Skeletal muscle cell (primary cell): ENCODE data around the gene C10orf62.
"Not testable (repeated sequence)": the region's sequence is repeated elsewhere in the genome, so short reads cannot be mapped to it uniquely, and the experiment has no call there.

Experiments used
- DNase-seq: peaks from one replicate; pipeline ENCODE4 v3.0.0-alpha.2; 2010; ENCODE audit warnings: low read depth
- H3K4me3 ChIP-seq: 2 replicates; pipeline ENCODE4 v1.5.1; 2011; ENCODE audit warnings: low read depth, mild to moderate bottlenecking, control low read depth, low read length, moderate library complexity

C10orf62 gene, protein sequence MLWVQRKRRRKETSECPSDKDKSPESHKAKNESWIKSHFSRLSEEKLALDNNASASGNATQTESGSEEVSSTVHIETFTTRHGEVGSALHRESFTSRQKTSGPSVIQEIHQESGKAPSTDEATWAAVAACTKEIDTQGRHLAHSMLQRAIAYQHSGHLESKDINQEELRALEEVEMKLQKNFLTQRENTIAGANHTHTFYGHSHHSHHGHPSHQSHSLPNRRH

DNA sequence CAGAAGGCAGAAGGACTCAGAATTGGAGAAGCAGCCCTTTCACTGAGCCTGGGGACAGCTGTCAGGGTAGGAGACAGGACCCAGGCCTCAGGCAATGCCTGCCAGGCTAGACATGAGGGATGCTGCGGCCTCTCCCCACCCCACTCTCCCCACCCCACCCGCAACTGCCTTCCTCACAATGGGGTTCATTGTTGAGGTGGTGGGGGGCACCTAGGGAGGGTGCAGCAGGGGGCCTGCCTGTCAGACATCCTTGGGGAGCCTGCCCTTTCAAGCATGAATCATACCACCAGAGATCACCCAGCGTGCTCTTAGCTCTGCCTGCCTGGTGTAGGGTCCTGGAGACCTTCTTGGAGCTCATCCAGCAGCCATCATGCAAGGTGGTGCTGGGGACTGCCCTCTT is at the start of gene C10orf62:
TSS of gene C10orf62 (plus strand) at position 243 of the 400 bp plus-strand sequence. CDS start 177 bp downstream, outside the sequence.
- DNase-seq = no peak
- no peak within 1 kb of the TSS for H3K4me3 ChIP-seq

DNA sequence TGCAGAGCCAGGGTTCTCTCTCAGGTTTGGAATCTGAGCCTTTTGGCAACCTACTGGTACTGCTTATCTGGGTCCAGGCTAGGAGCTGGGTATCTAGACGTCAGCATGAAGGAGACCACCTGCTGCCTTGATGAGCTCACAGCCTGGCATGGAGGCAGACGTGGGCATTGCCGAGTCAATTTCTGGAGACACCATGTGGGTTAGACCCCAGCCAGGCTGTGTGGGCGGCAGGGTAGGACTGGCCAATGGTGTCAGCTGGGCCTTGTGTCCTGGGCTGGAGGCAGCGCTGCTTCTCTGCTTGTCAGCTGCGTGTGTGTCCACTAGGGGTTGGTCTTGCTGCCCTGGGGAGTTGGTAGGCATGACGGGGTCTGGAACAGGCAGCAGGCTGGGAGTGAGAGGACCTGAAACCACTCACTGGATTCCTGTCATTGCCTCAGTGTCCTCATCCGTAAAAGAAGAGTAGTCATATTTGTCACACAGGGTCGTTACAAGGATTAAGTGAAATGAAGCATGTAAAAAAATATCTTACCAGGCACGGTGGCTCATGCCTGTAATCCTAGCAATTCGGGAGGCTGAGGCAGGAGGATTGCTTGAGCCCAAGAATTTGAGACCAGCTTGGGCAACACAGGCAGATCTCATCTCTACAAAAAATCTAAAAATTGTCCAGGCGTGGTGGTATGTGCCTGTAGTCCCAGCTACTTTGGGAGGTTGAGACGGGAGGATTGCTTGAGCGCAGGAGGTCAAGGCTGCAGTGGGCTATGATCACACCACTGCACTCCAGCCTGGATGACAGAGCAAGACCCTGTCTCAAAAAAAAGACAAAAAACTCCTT is 48.6 kb upstream of the C10orf62 start:
- no peak overlapping the region for H3K4me3 ChIP-seq
- DNase-seq = no peak

DNA sequence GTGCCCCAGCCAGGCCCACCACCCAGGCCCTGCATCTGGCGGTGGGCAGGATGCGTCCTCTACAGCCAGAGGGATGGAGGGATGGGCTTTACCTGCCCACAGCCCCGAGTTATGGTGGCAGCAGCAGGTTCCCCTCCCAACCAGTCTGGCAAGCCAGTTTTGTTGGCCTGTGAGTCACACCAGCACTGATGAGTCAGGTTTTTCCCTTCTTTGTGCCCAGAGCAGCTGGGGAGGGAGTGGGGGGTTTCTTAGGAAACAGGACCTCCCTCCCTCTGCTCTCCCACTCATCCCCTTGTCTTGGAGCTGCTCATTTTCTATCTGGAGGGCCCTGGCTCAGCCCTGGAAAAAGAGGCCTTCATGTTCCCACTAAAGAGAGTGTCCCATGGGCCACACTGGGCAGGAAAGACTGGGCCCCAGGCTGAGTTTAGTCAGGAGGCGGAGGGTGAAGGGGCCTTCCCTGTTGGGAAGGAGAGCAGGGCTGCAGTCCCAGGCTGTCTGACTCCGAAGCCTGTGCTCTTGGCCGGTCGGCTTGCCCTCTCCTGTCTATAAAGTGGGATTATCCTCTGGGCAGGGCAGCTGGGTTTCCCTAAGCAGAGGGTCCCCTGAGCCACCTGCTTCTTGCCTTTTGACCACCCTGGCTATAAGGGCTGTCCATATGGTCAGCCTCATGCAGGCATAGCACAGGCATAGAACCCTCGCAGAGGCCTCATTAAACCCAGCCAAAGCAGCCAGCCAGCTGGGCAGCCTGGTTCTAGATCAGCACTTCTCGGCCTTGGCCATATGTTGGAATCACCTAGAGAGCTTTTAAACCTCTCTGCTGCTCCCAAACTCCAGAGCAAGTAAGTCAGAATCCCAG is 47.1 kb upstream of the C10orf62 start:
- no peak overlapping the region for H3K4me3 ChIP-seq
- peak; percentile 95 for DNase-seq

DNA sequence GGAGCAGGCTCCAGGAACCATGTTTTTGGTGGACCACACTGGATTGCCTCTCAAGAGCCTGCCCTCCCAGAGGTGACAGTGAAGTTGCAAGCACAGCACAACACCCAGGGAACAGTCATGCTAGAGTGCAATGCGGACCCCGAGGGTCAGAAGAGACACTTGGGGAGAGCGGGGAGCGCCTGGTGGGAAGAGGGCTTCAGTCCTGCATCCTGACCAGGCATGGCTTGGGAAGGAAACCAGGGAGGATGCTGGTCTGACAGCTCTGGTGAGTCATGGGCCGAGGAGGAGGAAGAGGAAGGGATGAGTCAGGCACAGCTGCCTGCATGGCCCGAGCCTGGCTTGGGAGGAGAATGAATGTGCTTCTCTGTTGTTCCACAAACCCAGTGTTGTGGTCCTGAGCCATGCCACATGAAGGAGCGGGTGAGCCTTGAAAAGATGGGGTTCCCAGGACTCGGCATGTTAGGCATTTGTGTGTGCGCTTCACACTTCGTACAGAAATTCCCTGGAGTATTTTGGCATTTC is 46.4 kb upstream of the C10orf62 start:
- H3K4me3 ChIP-seq = no peak overlapping the region

DNA sequence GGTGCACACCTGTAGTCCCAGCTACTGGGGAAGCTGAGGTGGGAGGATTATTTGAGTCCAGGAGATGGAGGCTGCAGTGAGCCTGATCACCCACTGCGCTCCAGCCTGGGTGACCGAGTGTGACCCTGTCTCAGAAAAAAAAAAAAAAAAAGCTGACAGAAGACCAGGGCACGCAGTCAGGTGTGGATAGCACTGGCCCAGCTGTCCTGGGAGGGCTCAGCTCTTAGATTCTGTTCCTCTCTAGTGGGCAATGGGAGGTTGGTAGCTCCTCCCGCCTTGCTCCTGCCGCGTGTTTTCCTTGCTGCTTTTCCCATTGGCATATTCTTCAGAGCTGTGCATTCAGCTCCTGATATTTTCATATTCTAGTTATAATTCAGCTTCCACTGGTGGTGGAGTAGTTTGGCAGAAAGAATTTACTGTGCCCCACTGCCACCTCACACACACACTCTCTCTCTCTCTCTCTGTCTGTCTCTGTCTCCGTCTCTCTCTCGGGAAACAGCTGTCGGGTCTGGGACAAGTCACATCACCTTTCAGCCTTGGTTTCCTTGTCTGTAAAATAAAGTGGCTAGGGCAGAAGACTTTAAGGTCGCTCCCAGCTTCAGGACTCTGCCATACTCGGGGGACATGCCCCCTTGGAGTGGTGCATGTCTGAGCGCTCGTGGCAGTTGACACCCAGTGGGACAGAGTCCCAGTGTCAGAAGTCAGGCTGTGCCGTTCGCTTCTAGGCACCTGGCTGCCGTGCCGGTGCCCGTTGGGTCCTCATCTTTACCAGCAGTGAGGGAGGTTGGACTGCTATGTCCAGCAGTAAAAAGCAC is 42.9 kb upstream of the C10orf62 start:
- no peak overlapping the region for H3K4me3 ChIP-seq
- DNase-seq = no peak

More for the DNA sequence above, 46.4 kb upstream of the C10orf62 start:
- peak; percentile 96 for DNase-seq

DNA sequence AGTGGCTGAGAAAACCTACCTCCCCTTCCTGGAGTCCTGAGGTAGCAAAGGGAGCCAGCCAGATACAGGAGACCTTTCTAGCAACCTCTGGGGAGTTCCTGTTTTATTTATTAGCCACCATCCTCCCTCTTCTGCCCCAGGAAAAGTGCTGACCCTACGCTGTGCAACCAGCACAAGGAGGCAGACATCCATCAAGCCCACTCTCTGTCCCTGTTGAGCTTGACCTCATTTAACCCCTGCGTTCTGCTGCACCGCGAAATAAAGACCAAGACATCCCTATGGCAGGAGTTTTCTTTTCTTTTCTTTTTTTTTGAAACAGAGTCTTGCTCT is 42.3 kb upstream of the C10orf62 start:
- DNase-seq = no peak
- no peak overlapping the region for H3K4me3 ChIP-seq

DNA sequence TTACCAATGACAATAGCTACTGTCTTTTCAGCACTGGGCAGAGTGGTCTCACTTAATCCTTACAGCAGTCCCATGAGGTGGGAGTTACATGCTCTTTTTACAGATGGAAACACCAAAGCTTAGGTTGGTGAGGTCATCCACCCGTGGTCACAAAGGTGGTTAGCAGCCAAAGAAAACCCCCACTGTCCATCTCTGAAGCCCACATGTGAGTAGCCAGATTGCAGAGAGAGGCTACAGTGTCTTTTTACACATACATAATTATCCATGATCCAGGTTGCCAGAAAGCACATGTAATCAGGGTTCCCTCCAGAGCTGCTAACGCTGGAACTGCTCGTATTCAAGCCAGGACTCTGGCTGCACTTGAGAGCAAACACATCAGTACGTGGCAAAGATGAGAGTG is 41.6 kb upstream of the C10orf62 start:
- no peak overlapping the region for H3K4me3 ChIP-seq
- DNase-seq = no peak

DNA sequence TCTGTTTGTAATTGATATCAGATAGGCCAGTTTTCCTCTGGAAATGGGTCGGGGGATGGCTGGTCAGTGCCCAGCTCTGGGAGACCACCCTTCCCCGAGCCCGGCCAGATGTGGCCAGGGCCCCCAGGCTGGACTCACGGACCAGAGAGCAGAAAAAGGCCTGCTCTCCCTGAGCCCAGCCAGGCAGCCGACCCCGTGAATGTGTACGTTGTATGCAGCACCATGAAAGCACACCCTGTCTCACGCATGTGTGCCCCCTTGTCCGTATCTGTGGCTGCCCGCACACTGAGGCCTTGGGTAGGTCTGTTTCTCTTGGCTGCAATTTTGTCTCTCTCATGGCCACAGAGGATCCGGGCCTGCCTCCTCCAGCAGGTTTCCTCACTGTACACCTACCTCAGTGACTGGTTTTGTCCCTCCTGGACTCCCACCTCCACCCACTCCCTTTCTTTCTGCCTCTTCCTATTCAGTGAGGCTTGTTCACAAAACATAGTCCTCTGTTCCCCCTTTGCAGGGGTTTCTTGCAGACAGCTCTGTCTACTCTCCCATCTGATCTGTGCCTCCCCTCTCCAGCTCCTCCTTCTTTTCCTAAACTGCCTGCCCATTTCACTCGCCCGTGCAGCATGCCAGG is 40.6 kb upstream of the C10orf62 start:
- no peak overlapping the region for H3K4me3 ChIP-seq
- no peak for DNase-seq

DNA sequence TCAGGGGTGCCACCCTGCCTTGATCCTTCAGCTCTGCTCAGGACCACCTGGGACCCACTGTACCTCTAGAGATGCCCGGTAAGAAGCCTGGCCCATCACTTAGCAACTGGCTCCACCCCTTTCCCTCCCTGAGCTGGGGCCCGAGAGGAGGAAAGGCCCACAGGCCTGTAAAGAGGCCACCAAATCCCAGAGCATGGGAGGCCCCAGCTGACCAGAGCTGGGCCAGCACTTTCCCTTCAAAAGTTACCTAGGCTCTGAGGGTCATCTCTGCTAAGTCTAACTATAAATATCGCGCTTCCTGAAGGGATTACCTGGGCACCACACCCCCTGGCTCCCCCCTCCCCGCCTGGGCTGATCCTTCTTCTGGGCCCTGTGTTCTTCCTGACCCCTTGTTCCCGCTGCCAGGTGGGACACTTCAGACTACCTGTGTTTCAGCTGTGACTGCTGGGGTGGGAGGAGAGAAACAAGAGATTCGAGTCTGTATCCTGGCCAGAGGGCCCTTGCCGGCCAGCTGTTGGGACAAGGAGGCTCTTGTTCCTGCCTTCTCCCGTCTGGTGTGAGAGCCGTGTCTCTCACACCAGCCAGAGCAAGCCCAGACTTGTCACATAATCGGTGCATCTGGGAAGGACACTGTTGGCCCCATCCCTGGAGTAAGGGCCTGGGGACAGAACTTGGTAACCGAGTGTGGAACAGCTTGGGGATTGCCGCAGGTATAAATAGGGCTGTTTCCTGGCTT is 39.8 kb upstream of the C10orf62 start:
- no peak overlapping the region for H3K4me3 ChIP-seq
- DNase-seq = no peak

DNA sequence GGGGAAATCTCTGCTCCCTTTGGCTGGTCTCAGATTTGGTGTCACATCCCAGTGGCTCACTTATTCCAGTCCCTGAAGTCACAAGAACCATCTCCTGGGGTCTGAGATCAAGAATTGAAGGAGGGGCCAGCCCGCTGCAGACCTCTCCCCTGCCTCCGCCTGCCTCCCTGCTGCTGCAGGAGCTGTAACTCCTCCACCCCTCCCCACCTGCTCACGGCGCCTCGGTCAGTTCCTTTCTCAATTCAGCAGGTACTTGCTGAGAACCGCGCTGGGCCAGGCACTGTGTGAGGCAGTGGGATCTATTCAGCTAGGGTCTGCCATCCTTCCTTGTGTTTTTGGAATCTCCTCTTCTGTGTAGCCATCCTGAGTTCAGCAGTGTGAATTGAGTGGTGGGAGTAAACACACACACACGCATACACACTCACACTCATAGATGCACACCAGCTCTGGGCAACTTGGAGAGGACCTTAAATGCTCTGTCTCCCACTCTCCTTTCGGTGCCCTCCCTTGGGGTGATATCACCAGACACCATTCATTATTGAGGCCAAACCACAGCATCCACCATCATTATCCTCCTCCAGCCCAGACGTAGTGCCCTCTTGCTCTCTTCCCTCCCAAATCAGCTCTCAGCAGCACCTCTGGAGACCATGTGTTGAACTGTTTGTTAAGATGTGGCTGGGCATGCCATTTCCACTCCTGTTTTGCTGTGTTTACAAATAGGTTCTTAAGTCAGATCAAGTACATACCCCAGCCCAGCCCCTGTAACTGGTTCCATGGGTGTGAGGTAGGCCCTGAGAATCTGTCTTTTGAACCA is 39.0 kb upstream of the C10orf62 start:
- DNase-seq = no peak
- H3K4me3 ChIP-seq = no peak overlapping the region

DNA sequence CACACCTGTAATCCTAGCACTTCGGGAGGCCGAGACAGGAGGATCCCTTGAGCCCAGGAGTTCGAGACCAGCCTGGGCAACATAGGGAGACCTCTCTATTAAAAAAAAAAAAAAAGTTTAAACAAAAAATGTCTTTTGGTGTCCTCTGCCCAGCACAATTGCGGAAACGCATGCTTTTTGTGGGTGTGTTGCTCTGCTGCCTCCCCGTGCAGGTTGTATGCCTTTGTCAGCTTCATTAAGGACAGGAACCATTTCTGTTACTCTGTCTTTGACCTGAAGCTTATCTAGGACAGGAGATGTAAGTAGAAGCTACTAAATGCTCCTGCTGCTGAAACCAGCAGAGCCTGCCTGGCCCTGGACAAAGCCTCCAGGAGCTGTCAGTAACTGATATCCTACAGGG is 38.2 kb upstream of the C10orf62 start:
- DNase-seq = no peak
- no peak overlapping the region for H3K4me3 ChIP-seq

DNA sequence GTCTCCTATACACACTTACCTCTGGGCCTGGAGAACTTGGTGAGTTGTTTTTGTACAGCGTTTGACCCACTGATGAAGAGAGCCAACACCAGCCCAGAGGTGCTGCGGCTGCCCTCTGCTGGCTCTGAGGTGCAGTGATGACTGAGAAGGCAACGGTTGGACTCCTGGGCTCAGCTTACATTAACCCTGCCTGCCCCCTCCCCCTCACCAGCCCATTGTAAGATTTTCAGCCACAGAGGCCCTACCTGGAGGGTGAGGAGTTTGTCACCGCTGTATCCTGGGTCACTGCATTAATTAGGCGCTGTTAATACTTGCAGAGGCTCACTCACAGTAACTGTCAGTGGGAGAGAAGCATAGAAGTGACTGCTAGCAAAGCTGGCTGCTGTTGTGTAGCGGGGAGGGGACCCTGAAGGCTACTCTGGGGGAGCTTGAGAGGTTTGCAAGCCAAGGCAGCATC is 35.9 kb upstream of the C10orf62 start:
- no peak for DNase-seq
- H3K4me3 ChIP-seq = no peak overlapping the region

DNA sequence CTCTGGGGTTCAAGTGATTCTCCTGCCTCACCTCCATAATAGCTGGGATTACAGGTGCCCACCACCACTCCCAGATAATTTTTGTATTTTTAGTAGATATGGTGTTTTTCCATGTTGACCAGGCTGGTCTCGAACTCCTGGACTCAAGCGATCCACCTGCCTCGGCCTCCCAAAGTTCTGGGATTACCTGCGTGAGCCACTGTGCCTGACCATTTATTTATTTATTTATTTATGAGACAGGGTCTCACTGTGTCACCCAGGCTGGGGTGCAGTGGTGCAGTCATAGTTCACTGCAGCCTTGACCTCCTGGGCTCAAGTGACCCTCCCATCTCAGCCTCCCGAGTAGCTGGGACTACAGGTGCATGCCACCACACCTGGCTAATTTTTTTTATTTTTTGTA is 35.2 kb upstream of the C10orf62 start:
- not testable (repeated sequence) for H3K4me3 ChIP-seq

DNA sequence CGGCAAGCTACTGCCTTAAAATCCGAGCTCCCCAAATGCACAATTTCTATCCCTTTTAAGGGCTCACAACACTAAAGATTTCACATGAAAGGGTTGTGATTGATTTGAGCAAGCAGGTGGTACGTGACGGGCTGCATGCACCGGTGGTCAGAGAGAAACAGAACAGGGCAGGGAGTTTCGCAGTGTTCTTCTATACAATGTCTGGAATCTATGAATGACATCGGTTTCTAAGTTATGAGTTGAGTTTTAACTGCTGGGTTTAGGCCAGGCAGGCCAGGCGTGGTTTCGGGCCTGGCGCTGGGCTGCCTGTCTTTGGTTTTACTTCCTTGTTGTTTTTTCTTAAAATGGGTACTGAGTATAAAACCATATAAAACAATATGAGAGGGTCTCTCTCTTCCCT is 34.0 kb upstream of the C10orf62 start:
- not testable (repeated sequence) for DNase-seq, H3K4me3 ChIP-seq

More for the DNA sequence above, 35.2 kb upstream of the C10orf62 start:
- DNase-seq = not testable (repeated sequence)

DNA sequence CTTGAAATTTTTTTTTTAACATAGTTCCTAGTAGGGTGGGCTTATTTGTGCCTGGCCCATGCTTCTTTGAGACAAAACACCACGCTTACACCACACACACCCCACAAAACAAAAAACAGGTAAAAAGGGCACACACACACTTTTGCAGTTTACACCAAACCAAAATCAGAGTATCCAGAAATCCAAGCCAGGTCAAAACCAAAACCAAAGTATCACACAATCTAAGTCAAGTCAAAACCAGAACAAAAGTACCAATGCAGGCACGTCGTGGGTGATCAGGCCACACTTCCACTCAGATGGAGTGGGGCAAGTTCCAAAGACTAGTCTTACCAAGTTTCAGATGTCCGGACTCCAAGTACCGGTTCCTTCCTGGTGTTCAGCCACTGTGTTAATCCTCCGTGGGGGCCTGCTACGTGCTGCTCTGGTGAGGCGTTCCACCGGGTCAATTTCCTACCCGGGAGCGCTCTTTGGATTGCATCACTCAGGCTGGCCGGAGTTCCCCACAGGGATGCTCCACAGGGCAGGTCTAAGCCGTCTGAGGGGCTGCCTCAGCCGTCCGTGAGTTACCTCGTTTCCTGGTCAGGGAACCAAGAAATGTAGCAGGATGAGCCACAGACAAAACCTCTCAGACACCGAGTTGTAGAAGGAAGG is 28.7 kb upstream of the C10orf62 start:
- DNase-seq = not testable (repeated sequence)
- peak overlapping the region; percentile 9 for H3K4me3 ChIP-seq

DNA sequence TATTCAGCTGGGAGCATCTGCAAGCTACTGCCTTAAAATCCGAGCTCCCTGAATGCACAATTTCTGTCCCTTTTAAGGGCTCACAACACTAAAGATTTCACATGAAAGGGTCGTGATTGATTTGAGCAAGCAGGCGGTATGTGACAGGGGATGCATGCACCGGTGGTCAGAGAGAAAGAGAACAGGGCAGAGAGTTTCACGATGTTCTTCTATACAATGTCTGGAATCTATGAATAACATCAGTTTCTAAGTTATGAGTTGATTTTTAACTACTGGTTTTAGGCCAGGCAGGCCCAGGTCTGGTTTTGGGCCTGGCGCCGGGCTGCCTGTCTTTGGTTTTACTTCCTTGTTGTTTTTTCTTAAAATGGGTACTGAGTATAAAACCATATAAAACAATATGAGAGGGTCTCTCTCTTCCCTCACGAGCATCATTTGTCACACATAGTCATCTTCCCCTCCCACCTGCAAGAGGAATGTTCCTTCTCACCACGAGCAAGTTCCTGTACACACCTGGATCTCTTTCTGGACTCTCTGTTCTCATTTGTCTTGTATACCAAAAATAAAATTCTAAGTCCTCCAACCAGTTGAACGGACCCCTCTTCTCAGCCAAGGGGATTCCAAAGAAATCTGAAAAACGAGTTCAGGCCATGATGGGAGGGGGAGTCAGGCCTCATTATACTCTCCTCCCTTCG is 28.0 kb upstream of the C10orf62 start:
- DNase-seq, H3K4me3 ChIP-seq: not testable (repeated sequence)
